Cardiac muscle cell (in vitro differentiated cells and primary cell): ENCODE measurements around the gene ISYNA1. TPM values are rescaled to one million over a fixed set of nuclear protein-coding genes. Genes with fewer than 3 reads are reported as not detected.

Source experiments
- DNase-seq, 2 donors: peaks; one replicate each; pipeline versions ENCODE4 v3.0.0 to v3.0.0-alpha.2; 2010 to 2017; ENCODE audit warnings: low read depth in 1 of 2, low spot score in 1 of 2
- H3K27ac ChIP-seq: fragments of 200-600 bp; sonication (generic); 2 replicates; pipeline ENCODE4 v1.5.1; 2016
- H3K27me3 ChIP-seq: fragments of 200-600 bp; sonication (generic); 2 replicates; pipeline ENCODE4 v1.6.0; 2016; ENCODE audit warnings: control low read depth
- H3K36me3 ChIP-seq: fragments of 200-600 bp; sonication (generic); 2 replicates; pipeline ENCODE4 v1.5.1; 2016; ENCODE audit warnings: control low read depth
- H3K4me1 ChIP-seq: fragments of 200-600 bp; sonication (generic); 2 replicates; pipeline ENCODE4 v1.8.1; 2017; ENCODE audit warnings: low read depth, mild to moderate bottlenecking, mixed run types
- H3K4me3 ChIP-seq: fragments of 200-600 bp; sonication (generic); 2 replicates; pipeline ENCODE4 v1.5.1; 2016; ENCODE audit warnings: mild to moderate bottlenecking
- H3K9me3 ChIP-seq: fragments of 200-600 bp; sonication (generic); 2 replicates; pipeline ENCODE4 v1.5.1; 2017; ENCODE audit warnings: low read depth, mild to moderate bottlenecking, control low read depth
- polyA plus RNA-seq: library from polyadenylated mRNA; unstranded; fragments of >200 nt; fragmentation: Nextera tagmentation; extraction: Ambion mirVana; gene quantifications from 2 replicates; pipeline ENCODE4 v1.2.1, GENCODE V29; 2016
- total RNA-seq: library from RNA; depleted of rRNA; stranded (reverse); fragments of >200 nt; gene quantifications from 2 replicates; pipeline ENCODE4 v1.2.3, GENCODE V29; 2016
- TF ChIP-seq, protein P1 (sequence below): IDR thresholded peaks from 2 replicates; pipeline ENCODE4 v1.5.1; 2012; ENCODE audit warnings: low read depth, mild to moderate bottlenecking, low read length

Gene ISYNA1
- total and polyA plus RNA-seq, 2 experiments from 2014 or later, result 298 to 370 TPM

DNA sequence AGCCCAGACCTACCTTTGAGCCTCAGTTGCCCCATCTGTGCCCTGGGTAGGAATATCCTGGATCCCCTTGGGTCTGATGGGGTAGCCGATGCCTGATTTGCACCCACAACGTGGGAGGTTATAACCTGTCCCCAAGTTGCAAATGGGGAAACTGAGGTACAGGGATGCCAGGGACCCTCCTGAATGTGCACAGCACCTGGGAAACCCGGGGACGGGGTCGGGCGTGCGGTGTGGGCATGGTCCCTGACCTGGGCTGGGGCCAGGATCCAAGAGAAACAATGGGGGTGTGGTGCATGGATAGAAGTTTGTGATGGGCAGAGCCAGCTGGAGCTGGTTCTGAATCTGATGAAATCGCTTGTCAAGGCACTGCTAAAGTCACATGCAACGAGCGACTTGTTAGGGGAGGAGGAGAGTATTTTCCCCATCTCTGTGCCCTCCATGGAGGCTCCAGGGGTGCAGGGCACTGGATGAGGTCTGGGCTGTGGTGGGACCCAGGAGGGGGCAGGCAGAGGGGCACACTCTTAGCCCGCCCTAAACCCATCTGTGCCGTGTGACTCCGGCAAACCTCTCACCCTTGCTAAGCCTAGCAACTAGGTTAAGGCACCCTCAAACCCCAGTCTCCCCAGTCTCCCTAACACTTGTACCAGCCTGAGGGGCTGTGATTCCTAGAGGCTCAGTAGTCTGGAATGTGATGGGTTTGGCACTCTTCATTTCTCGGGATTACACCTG lies 51.2 kb downstream of the ISYNA1 start:
- DNase-seq, result peak in 1 of 2 donors; percentile 69
- no peak overlapping the region for H3K4me3 ChIP-seq
- no peaks in the 10 kb centered on the region for H3K36me3 ChIP-seq
- H3K27ac ChIP-seq, result no peak overlapping the region
- H3K9me3 ChIP-seq, result no peaks in the 10 kb centered on the region
- H3K27me3 ChIP-seq, result peaks cover 20% of the 10 kb centered on the region
- no peaks in the 10 kb centered on the region for H3K4me1 ChIP-seq
- TF ChIP-seq, protein P1, sequence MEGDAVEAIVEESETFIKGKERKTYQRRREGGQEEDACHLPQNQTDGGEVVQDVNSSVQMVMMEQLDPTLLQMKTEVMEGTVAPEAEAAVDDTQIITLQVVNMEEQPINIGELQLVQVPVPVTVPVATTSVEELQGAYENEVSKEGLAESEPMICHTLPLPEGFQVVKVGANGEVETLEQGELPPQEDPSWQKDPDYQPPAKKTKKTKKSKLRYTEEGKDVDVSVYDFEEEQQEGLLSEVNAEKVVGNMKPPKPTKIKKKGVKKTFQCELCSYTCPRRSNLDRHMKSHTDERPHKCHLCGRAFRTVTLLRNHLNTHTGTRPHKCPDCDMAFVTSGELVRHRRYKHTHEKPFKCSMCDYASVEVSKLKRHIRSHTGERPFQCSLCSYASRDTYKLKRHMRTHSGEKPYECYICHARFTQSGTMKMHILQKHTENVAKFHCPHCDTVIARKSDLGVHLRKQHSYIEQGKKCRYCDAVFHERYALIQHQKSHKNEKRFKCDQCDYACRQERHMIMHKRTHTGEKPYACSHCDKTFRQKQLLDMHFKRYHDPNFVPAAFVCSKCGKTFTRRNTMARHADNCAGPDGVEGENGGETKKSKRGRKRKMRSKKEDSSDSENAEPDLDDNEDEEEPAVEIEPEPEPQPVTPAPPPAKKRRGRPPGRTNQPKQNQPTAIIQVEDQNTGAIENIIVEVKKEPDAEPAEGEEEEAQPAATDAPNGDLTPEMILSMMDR, result no peak

DNA sequence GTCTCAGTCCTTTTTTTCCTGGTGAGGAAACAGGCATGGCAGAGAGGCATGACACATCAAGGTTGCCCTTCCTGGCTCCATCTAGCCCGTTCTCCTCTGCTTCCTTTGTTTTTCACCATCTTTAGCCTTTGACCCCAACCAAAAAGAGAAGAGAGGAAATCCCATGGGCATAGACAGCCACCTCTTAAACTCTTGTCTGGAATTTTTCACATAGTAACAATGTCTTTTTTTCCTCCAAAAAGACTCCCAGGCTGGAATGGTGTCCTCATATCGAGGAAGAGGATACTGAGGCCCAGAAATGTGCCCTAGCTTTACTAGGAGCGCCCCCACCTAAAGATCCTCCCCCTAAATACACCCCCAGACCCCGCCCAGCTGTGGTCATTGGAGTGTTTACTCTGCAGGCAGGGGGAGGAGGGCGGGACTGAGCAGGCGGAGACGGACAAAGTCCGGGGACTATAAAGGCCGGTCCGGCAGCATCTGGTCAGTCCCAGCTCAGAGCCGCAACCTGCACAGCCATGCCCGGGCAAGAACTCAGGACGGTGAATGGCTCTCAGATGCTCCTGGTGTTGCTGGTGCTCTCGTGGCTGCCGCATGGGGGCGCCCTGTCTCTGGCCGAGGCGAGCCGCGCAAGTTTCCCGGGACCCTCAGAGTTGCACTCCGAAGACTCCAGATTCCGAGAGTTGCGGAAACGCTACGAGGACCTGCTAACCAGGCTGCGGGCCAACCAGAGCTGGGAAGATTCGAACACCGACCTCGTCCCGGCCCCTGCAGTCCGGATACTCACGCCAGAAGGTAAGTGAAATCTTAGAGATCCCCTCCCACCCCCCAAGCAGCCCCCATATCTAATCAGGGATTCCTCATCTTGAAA lies 52.0 kb downstream of the ISYNA1 start, which contains the start of gene GDF15:
Gene GDF15 (plus strand): TSS at position 484 of the 868 bp plus-strand sequence. CDS start 32 bp downstream, at position 516.
- no peaks in the 10 kb centered on the region for H3K4me1 ChIP-seq
- H3K27me3 ChIP-seq, result peaks cover 20% of the 10 kb centered on the region
- no peaks in the 10 kb centered on the region for H3K36me3 ChIP-seq
- TF ChIP-seq, protein P1, result peak; percentile 80
- no peak within 1 kb of the TSS for H3K4me3 ChIP-seq
- H3K9me3 ChIP-seq, result no peaks in the 10 kb centered on the region
- DNase-seq, result peak; percentile 38 to 92
- no peak within 1 kb of the TSS for H3K27ac ChIP-seq

DNA sequence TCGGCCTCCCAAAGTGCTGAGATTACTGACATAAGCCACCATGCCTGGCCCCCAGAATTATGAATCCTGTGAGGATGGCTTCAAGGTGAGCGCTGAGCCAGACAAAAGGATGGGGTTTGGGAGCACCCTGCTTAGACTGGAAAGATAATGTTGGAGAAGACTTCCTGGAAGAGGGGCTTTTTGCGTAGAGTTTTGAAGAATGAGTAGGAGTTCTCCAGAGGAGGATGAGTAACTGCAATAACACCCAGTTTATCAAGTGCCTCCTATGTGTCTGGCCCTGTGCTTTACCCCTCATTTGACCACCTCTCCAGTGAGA lies 52.6 kb downstream of the ISYNA1 start:
- no peak for DNase-seq
- no peaks in the 10 kb centered on the region for H3K36me3 ChIP-seq
- H3K4me3 ChIP-seq, result no peak overlapping the region
- no peaks in the 10 kb centered on the region for H3K9me3 ChIP-seq
- TF ChIP-seq, protein P1, result no peak
- peaks cover 20% of the 10 kb centered on the region for H3K27me3 ChIP-seq
- no peaks in the 10 kb centered on the region for H3K4me1 ChIP-seq
- no peak overlapping the region for H3K27ac ChIP-seq

DNA sequence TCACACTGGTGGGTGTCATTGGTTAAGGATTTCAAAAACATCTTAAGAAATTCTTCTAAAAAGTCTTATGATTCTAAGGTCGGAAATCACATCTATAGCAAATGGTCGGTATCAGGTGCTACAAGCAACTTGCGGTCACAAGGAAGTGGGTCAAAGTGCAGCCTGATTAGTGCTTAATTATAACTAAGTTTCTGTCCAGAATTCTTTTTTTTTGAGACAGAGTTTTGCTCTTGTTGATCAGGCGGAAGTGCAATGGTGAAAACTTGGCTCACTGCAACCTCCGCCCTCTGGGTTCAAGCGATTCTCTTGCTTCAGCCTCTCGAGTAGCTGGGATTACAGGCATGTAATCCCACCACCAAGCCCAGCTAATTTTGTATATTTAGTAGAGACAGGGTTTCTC lies 53.2 kb downstream of the ISYNA1 start:
- DNase-seq, result no peak
- TF ChIP-seq, protein P1, result no peak
- Histone ChIP-seq H3K4me1 (no peaks in the 10 kb centered on the region), H3K9me3 (no peaks in the 10 kb centered on the region), H3K27ac (no peak overlapping the region), H3K36me3 (no peaks in the 10 kb centered on the region), H3K27me3 (peaks cover 20% of the 10 kb centered on the region), H3K4me3 (no peak overlapping the region)

Other genes with a start within 250 kb of the ISYNA1 start
- 38.2 and 74.5 TPM in 2 replicates for gene MPV17L2, start 244.9 kb downstream of the ISYNA1 start, total RNA-seq
- 25.5 and 51.7 TPM in 2 replicates for gene MPV17L2, start 244.9 kb downstream of the ISYNA1 start, polyA plus RNA-seq
- gene RAB3A, start 234.1 kb downstream of the ISYNA1 start, total RNA-seq, result 11.3 and 13.0 TPM in 2 replicates
- 12.5 and 15.3 TPM in 2 replicates for gene RAB3A, start 234.1 kb downstream of the ISYNA1 start, polyA plus RNA-seq
- 0.67 and 8.3 TPM in 2 replicates for gene PDE4C, start 211.7 kb downstream of the ISYNA1 start, total RNA-seq
- gene PDE4C, start 211.7 kb downstream of the ISYNA1 start, polyA plus RNA-seq, result 1.1 TPM in 2 replicates
- 2.3 and 3.2 TPM in 2 replicates for gene IQCN, start 163.7 kb downstream of the ISYNA1 start, total RNA-seq
- 0.38 and 0.72 TPM in 2 replicates for gene IQCN, start 163.7 kb downstream of the ISYNA1 start, polyA plus RNA-seq
- gene JUND, start 156.5 kb downstream of the ISYNA1 start, total RNA-seq, result 430 and 496 TPM in 2 replicates
- 262 and 265 TPM in 2 replicates for gene JUND, start 156.5 kb downstream of the ISYNA1 start, polyA plus RNA-seq
- 446 and 493 TPM in 2 replicates for gene LSM4, start 115.1 kb downstream of the ISYNA1 start, total RNA-seq
- gene LSM4, start 115.1 kb downstream of the ISYNA1 start, polyA plus RNA-seq, result 418 and 422 TPM in 2 replicates
- gene PGPEP1, start 97.5 kb downstream of the ISYNA1 start, total RNA-seq, result 19.6 and 19.7 TPM in 2 replicates
- gene PGPEP1, start 97.5 kb downstream of the ISYNA1 start, polyA plus RNA-seq, result 12.9 and 14.0 TPM in 2 replicates
- gene GDF15, start 52.0 kb downstream of the ISYNA1 start, total RNA-seq, result 2.9 and 10.0 TPM in 2 replicates
- 2.4 and 8.2 TPM in 2 replicates for gene GDF15, start 52.0 kb downstream of the ISYNA1 start, polyA plus RNA-seq
- 0.04 TPM in 1 of 2 replicates, not detected in the other for gene LRRC25, start 40.5 kb downstream of the ISYNA1 start, total RNA-seq
- not detected in 2 replicates for gene LRRC25, start 40.5 kb downstream of the ISYNA1 start, polyA plus RNA-seq
- 154 and 180 TPM in 2 replicates for gene SSBP4, start 18.7 kb downstream of the ISYNA1 start, total RNA-seq
- gene SSBP4, start 18.7 kb downstream of the ISYNA1 start, polyA plus RNA-seq, result 151 and 175 TPM in 2 replicates
- gene ELL, start 83.9 kb upstream of the ISYNA1 start, total RNA-seq, result 19.4 and 20.7 TPM in 2 replicates
- gene ELL, start 83.9 kb upstream of the ISYNA1 start, polyA plus RNA-seq, result 14.8 and 18.2 TPM in 2 replicates
- 514 and 568 TPM in 2 replicates for gene FKBP8, start 105.4 kb upstream of the ISYNA1 start, total RNA-seq
- gene FKBP8, start 105.4 kb upstream of the ISYNA1 start, polyA plus RNA-seq, result 398 and 473 TPM in 2 replicates
- 137 and 160 TPM in 2 replicates for gene KXD1, start 119.7 kb upstream of the ISYNA1 start, total RNA-seq
- gene KXD1, start 119.7 kb upstream of the ISYNA1 start, polyA plus RNA-seq, result 111 and 127 TPM in 2 replicates
- 387 and 390 TPM in 2 replicates for gene UBA52, start 133.7 kb upstream of the ISYNA1 start, total RNA-seq
- gene UBA52, start 133.7 kb upstream of the ISYNA1 start, polyA plus RNA-seq, result 415 and 457 TPM in 2 replicates
- 130 and 133 TPM in 2 replicates for gene REX1BD, start 150.7 kb upstream of the ISYNA1 start, total RNA-seq
- 141 and 179 TPM in 2 replicates for gene REX1BD, start 150.7 kb upstream of the ISYNA1 start, polyA plus RNA-seq
- 0.14 and 0.69 TPM in 2 replicates for gene CRLF1, start 168.7 kb upstream of the ISYNA1 start, total RNA-seq
- gene CRLF1, start 168.7 kb upstream of the ISYNA1 start, polyA plus RNA-seq, result 0.89 and 1.2 TPM in 2 replicates
- gene TMEM59L, start 174.7 kb upstream of the ISYNA1 start, total RNA-seq, result 0.74 and 1.6 TPM in 2 replicates
- gene TMEM59L, start 174.7 kb upstream of the ISYNA1 start, polyA plus RNA-seq, result 2.0 and 2.4 TPM in 2 replicates
- gene KLHL26, start 198.9 kb upstream of the ISYNA1 start, total RNA-seq, result 8.6 and 9.5 TPM in 2 replicates
- 8.0 and 8.2 TPM in 2 replicates for gene KLHL26, start 198.9 kb upstream of the ISYNA1 start, polyA plus RNA-seq
- gene CRTC1, start 245.5 kb upstream of the ISYNA1 start, total RNA-seq, result 12.8 and 13.8 TPM in 2 replicates
- gene CRTC1, start 245.5 kb upstream of the ISYNA1 start, polyA plus RNA-seq, result 4.0 and 5.8 TPM in 2 replicates